Heart right ventricle (tissue), 16 donors: ENCODE data around the gene CLSTN2. TPM values are rescaled to one million over a fixed set of nuclear protein-coding genes. Genes with fewer than 3 reads are reported as not detected.

ENCODE experiments used
- ATAC-seq, 8 donors: fragments of 200-7000 bp; cut with Tn5 transposase; one replicate each; pipeline ENCODE4 v1.9.1; 2020; ENCODE audit warnings: mild to moderate bottlenecking in 8 of 8, moderate library complexity in 8 of 8, moderate number of reproducible peaks in 1 of 8
- DNase-seq, 2 donors: peaks; one replicate each; pipeline ENCODE4 v3.0.0-alpha.2; 2020
- H3K27ac ChIP-seq, 10 donors: fragments of 200-600 bp; sonication (generic) in 2 of 10; one replicate each; pipeline versions ENCODE4 v1.5.0 to v1.8.0; 2020 to 2022; ENCODE audit warnings: mild to moderate bottlenecking in 3 of 10
- H3K27me3 ChIP-seq, 7 donors: fragments of 200-600 bp; one replicate each; pipeline ENCODE4 v1.8.0; 2021 to 2022; ENCODE audit warnings: mild to moderate bottlenecking in 2 of 7
- H3K36me3 ChIP-seq, 9 donors: fragments of 200-600 bp; sonication (generic) in 1 of 9; one replicate each; pipeline versions ENCODE4 v1.5.0 to v1.8.0; 2020 to 2022; ENCODE audit warnings: mild to moderate bottlenecking in 2 of 9
- H3K4me1 ChIP-seq, 9 donors: fragments of 200-600 bp; sonication (generic) in 1 of 9; one replicate each; pipeline versions ENCODE4 v1.5.0 to v1.8.0; 2020 to 2022; ENCODE audit warnings: mild to moderate bottlenecking in 4 of 9
- H3K4me3 ChIP-seq, 10 donors: fragments of 200-600 bp; sonication (generic) in 2 of 10; one replicate each; pipeline versions ENCODE4 v1.5.0 to v1.8.0; 2020 to 2022; ENCODE audit warnings: mild to moderate bottlenecking in 7 of 10, moderate library complexity in 2 of 10
- H3K9me3 ChIP-seq, 11 donors: fragments of 200-600 bp in 10 of 11; sonication (generic) in 2 of 11; one replicate each; pipeline versions ENCODE4 v1.5.0 to v1.8.0; 2013 to 2022; ENCODE audit warnings: mild to moderate bottlenecking in 2 of 11, control low read depth in 1 of 11, moderate library complexity in 1 of 11
- WGBS, 2 donors: extraction: QIAGEN DNeasy Blood & Tissue Kit; methylation state at CpG; one replicate each; pipeline ENCODE4 v1.1.7; 2013; ENCODE audit warnings: inconsistent platforms in 1 of 2; 5-methylcytosine and 5-hydroxymethylcytosine counted together
- intact Hi-C, 10 donors: fragments of 100-400 bp; cut with DNase I; formaldehyde crosslinking; loops; one replicate each; pipeline versions ENCODE4 v1.11.1 to v1.14.2; 2022
- polyA plus RNA-seq, 2 donors: library from polyadenylated mRNA; stranded (reverse); fragments of 200-250 nt; gene quantifications; one replicate each; pipeline ENCODE4 v1.2.3, GENCODE V29; 2013
- total RNA-seq, 10 donors: library from RNA; stranded (reverse); fragmentation: NEBNext Ultra II Directional in 3 of 10; extraction: Animal tissue kit (Norgen Biotek cat#: 25700) in 3 of 10; gene quantifications; one replicate each; pipeline versions ENCODE4 v1.2.1 to v1.2.4, GENCODE V29; 2021 to 2023
- TF ChIP-seq, protein P1 (sequence below), 9 donors: fragments of 200-600 bp; sonication (generic) in 2 of 9; IDR thresholded peaks; one replicate each; pipeline versions ENCODE4 v1.5.0 to v1.8.0; 2021 to 2022; ENCODE audit warnings: antibody characterized with exemption in 9 of 9, mild to moderate bottlenecking in 5 of 9, moderate library complexity in 1 of 9
- donor health status: Arrhythmogenic right ventricular cardiomyopathy.
- donor health status: ischemic (EF 13 %, LVEDD 7.1; RV severe dilation, severe dysfunction).
- donor health status: healthy with polysubstance abuse.
- donor health status: DM: no; HTN: yes; CAD: no.
- donor health status: DM: no; HTN: no; CAD: no.
- donor health status: ischemic (EF 25% LVEDD 6.9; RV normal size, moderate dysfunction).
- donor health status: ischemic (EF 25% LVEDD 5.7; RV mildly dilated, moderate dysfunction).
- donor health status: healthy.
- donor health status: DM: yes; HTN: yes; CAD: no.
- donor health status: Ischemic cardiomyopathy.
- donor health status: ischemic (EF 35%, LVEDD 5.7; RV mildly dilated, moderate dysfunction).
- donor health status: nonischemic (EF 11% LVEDD 7.7; RV severe dilation, severe dysfunction).
- donor health status: DM: yes; HTN: yes; CAD: no.
- donor health status: PGD.
- donor health status: ischemic (EF 29% LVEDD 5.4; RV normal size, mild dysfunction).
- donor health status: nonischemic (EF 23%, LVEDD 6.1; RV moderate dilation, normal function).

Gene CLSTN2
- total and polyA plus RNA-seq, 12 donors = 0.57 to 10.7 (median 4.4) TPM

GRCh38 chr3:139906418-139906817 lies 28.6 kb upstream of the CLSTN2 start:
- no peaks in the 10 kb centered on the region for H3K27me3 ChIP-seq
- H3K36me3 ChIP-seq = no peaks in the 10 kb centered on the region
- no peak overlapping the region for H3K27ac ChIP-seq
- no peaks in the 10 kb centered on the region for H3K4me1 ChIP-seq
- TF ChIP-seq, protein P1, sequence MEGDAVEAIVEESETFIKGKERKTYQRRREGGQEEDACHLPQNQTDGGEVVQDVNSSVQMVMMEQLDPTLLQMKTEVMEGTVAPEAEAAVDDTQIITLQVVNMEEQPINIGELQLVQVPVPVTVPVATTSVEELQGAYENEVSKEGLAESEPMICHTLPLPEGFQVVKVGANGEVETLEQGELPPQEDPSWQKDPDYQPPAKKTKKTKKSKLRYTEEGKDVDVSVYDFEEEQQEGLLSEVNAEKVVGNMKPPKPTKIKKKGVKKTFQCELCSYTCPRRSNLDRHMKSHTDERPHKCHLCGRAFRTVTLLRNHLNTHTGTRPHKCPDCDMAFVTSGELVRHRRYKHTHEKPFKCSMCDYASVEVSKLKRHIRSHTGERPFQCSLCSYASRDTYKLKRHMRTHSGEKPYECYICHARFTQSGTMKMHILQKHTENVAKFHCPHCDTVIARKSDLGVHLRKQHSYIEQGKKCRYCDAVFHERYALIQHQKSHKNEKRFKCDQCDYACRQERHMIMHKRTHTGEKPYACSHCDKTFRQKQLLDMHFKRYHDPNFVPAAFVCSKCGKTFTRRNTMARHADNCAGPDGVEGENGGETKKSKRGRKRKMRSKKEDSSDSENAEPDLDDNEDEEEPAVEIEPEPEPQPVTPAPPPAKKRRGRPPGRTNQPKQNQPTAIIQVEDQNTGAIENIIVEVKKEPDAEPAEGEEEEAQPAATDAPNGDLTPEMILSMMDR (IDR thresholded peaks at IDR 0.05) = no peak
- H3K9me3 ChIP-seq = no peaks in the 10 kb centered on the region
- H3K4me3 ChIP-seq = no peak overlapping the region
- no peak for ATAC-seq
- intact Hi-C loops = loop anchor here in 1 of 10 donors (10.0 kb wide), 1 partner anchor 162 kb away; no protein-coding TSS in a partner anchor
- 45 to 65% methylated on average over 1 of the region's 1 CpG for WGBS, 2 donors
- no peak for DNase-seq

GRCh38 chr3:139909811-139910210 lies 25.2 kb upstream of the CLSTN2 start:
- no peaks in the 10 kb centered on the region for H3K4me1 ChIP-seq
- H3K27ac ChIP-seq = no peak overlapping the region
- no peaks in the 10 kb centered on the region for H3K9me3 ChIP-seq
- ATAC-seq (no peak), DNase-seq (no peak)
- WGBS, 2 donors = 49 to 52% methylated on average over 3 of the region's 3 CpGs
- intact Hi-C loops = loop anchor here in 1 of 10 donors (10.0 kb wide), 1 partner anchor 165 kb away; no protein-coding TSS in a partner anchor
- no peaks in the 10 kb centered on the region for H3K36me3 ChIP-seq
- TF ChIP-seq, protein P1 (IDR thresholded peaks at IDR 0.05) = no peak
- H3K27me3 ChIP-seq = no peaks in the 10 kb centered on the region
- no peak overlapping the region for H3K4me3 ChIP-seq

GRCh38 chr3:139916271-139916670 lies 18.7 kb upstream of the CLSTN2 start:
- H3K27me3 ChIP-seq = no peaks in the 10 kb centered on the region
- WGBS, 2 donors = 57 to 58% methylated on average over 2 of the region's 2 CpGs
- intact Hi-C loops = no loop called here
- no peak overlapping the region for H3K27ac ChIP-seq
- no peaks in the 10 kb centered on the region for H3K36me3 ChIP-seq
- no peaks in the 10 kb centered on the region for H3K4me1 ChIP-seq
- ATAC-seq (no peak), DNase-seq (no peak)
- H3K4me3 ChIP-seq = no peak overlapping the region
- TF ChIP-seq, protein P1 (IDR thresholded peaks at IDR 0.05) = no peak
- peaks cover 0 to 2% (median 0%) of the 10 kb centered on the region in 11 donors for H3K9me3 ChIP-seq

DNA sequence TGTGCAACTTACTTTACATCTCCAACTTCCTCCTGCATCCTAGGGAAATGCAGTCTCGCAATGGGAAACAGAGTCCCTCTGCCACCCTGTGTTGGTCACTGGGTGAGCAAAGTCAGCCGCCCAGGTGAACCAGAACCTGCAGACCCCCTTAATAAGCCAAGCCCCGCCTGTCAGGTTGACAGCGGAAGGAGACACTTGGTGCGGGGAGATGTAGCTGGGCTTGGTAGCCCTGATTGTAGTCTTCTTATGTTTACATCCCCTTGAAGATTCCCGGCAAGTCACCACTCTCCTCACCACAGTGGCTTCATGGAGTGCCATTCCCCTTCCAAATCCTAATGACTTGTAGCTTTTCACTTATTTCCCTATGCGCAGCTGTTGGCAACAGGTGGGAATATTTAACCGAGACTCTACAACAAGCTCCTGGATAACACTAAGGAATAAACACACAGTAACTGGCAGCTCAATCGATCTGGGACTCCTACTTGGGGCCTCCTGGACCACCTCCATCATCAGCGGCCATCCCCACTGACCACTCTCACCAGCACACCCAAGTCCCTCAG lies 17.7 kb upstream of the CLSTN2 start:
- DNase-seq = no peak
- peaks cover 0 to 2% (median 0%) of the 10 kb centered on the region in 11 donors for H3K9me3 ChIP-seq
- TF ChIP-seq, protein P1 (IDR thresholded peaks at IDR 0.05) = no peak
- intact Hi-C loops = no loop called here
- H3K27me3 ChIP-seq = peaks cover 0 to 3% (median 0%) of the 10 kb centered on the region in 7 donors
- no peak for ATAC-seq
- no peak overlapping the region for H3K4me3 ChIP-seq
- H3K36me3 ChIP-seq = no peaks in the 10 kb centered on the region
- 88 to 92% methylated on average over 10 of the region's 10 CpGs for WGBS, 2 donors
- H3K27ac ChIP-seq = no peak overlapping the region
- no peaks in the 10 kb centered on the region for H3K4me1 ChIP-seq
